Natural killer cell (primary cell): ENCODE measurements around the gene RASSF7. TPM values are rescaled to one million over a fixed set of nuclear protein-coding genes. Genes with fewer than 3 reads are reported as not detected.

Experiments
- ATAC-seq, 3 donors: fragments of 150-1000 bp in 2 of 3; fragments of 200-7000 bp in 1 of 3; cut with Tn5 transposase; 1 replicate in 1 of 3; 2 replicates in 2 of 3; pipeline ENCODE4 v1.10.0; 2021; ENCODE audit warnings: mild to moderate bottlenecking in 2 of 3, moderate library complexity in 2 of 3
- DNase-seq, 2 donors: peaks; one replicate each; pipeline versions ENCODE4 v3.0.0 to v3.0.0-alpha.2; 2013 to 2021; ENCODE audit warnings: mixed read lengths in 1 of 2
- H3K27ac ChIP-seq: one replicate; pipeline ENCODE4 v1.5.1; 2013; ENCODE audit warnings: mild to moderate bottlenecking, low read length
- H3K27me3 ChIP-seq: one replicate; pipeline ENCODE4 v1.6.1; 2013; ENCODE audit warnings: low read length; ENCODE audit not compliant: control insufficient read depth, insufficient read depth
- H3K36me3 ChIP-seq: one replicate; pipeline ENCODE4 v1.6.1; 2013; ENCODE audit warnings: low read length; ENCODE audit not compliant: control insufficient read depth, insufficient read depth
- H3K4me1 ChIP-seq: one replicate; pipeline ENCODE4 v1.6.1; 2013; ENCODE audit warnings: low read length; ENCODE audit not compliant: control insufficient read depth, insufficient read depth
- H3K4me3 ChIP-seq: one replicate; pipeline ENCODE4 v1.5.1; 2013; ENCODE audit warnings: low read length
- H3K9me3 ChIP-seq: one replicate; pipeline ENCODE4 v1.6.1; 2013; ENCODE audit warnings: low read length; ENCODE audit not compliant: control insufficient read depth, insufficient read depth
- H3K27ac Mint-ChIP-seq, 2 donors: one replicate each; pipeline ENCODE4 v1.8.0; 2022; ENCODE audit warnings: mild to moderate bottlenecking in 2 of 2, mixed read lengths in 2 of 2, moderate library complexity in 1 of 2
- H3K27me3 Mint-ChIP-seq, 2 donors: one replicate each; pipeline ENCODE4 v1.8.0; 2022; ENCODE audit warnings: low read depth in 2 of 2, mixed read lengths in 2 of 2
- H3K36me3 Mint-ChIP-seq: one replicate; pipeline ENCODE4 v1.8.0; 2022; ENCODE audit warnings: mixed read lengths
- H3K4me1 Mint-ChIP-seq, 2 donors: one replicate each; pipeline ENCODE4 v1.8.0; 2022; ENCODE audit warnings: mixed read lengths in 2 of 2
- H3K4me3 Mint-ChIP-seq: one replicate; pipeline ENCODE4 v1.8.0; 2022; ENCODE audit warnings: mild to moderate bottlenecking, moderate library complexity, mixed read lengths
- H3K9me3 Mint-ChIP-seq, 2 donors: one replicate each; pipeline ENCODE4 v1.8.0; 2022; ENCODE audit warnings: mixed read lengths in 2 of 2
- WGBS: methylation state at CpG from one replicate; pipeline ENCODE4 v1.1.7; 2013; ENCODE audit warnings: missing lambda C conversion rate; ENCODE audit not compliant: insufficient coverage; 5-methylcytosine and 5-hydroxymethylcytosine counted together
- intact Hi-C: fragments of 100-400 bp; cut with micrococcal nuclease; formaldehyde crosslinking; loops from one replicate; pipeline ENCODE4 v1.14.2; 2022
- total RNA-seq, 4 donors: library from RNA; stranded (reverse); fragments of 120-200 nt in 1 of 4; gene quantifications; one replicate each; pipeline versions ENCODE4 v1.2.3 to v1.2.4, GENCODE V29; 2013 to 2022
- TF ChIP-seq, protein P1 (sequence below): fragments of 200-600 bp; IDR thresholded peaks from one replicate; pipeline ENCODE4 v1.8.0; 2022; ENCODE audit warnings: antibody characterized with exemption

RASSF7 gene
- total RNA-seq, 3 donors from 2014 or later (not counting 1 experiment from before 2014, with no cell fraction given): 19.0 to 21.7 (median 20.0) TPM

GRCh38 chr11:551131-551530 is 9.6 kb upstream of the RASSF7 start:
- Histone ChIP-seq H3K9me3 (no peaks in the 10 kb centered on the region), H3K27me3 (no peaks in the 10 kb centered on the region), H3K4me1 (peaks cover 21% of the 10 kb centered on the region), H3K4me3 (no peak overlapping the region), H3K27ac (no peak overlapping the region), H3K36me3 (no peaks in the 10 kb centered on the region)
- TF ChIP-seq, protein P1, sequence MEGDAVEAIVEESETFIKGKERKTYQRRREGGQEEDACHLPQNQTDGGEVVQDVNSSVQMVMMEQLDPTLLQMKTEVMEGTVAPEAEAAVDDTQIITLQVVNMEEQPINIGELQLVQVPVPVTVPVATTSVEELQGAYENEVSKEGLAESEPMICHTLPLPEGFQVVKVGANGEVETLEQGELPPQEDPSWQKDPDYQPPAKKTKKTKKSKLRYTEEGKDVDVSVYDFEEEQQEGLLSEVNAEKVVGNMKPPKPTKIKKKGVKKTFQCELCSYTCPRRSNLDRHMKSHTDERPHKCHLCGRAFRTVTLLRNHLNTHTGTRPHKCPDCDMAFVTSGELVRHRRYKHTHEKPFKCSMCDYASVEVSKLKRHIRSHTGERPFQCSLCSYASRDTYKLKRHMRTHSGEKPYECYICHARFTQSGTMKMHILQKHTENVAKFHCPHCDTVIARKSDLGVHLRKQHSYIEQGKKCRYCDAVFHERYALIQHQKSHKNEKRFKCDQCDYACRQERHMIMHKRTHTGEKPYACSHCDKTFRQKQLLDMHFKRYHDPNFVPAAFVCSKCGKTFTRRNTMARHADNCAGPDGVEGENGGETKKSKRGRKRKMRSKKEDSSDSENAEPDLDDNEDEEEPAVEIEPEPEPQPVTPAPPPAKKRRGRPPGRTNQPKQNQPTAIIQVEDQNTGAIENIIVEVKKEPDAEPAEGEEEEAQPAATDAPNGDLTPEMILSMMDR: no peak
- intact Hi-C loops: no loop called here
- peaks cover 0 to 3% of the 10 kb centered on the region in 2 donors for H3K27me3 Mint-ChIP-seq
- H3K4me1 Mint-ChIP-seq: no peaks in the 10 kb centered on the region
- DNase-seq: no peak
- 81% methylated on average over 16 of the region's 16 CpGs for WGBS
- H3K9me3 Mint-ChIP-seq: no peaks in the 10 kb centered on the region
- no peak overlapping the region for H3K27ac Mint-ChIP-seq
- no peak overlapping the region for H3K4me3 Mint-ChIP-seq
- H3K36me3 Mint-ChIP-seq: no peaks in the 10 kb centered on the region
- no peak for ATAC-seq

DNA sequence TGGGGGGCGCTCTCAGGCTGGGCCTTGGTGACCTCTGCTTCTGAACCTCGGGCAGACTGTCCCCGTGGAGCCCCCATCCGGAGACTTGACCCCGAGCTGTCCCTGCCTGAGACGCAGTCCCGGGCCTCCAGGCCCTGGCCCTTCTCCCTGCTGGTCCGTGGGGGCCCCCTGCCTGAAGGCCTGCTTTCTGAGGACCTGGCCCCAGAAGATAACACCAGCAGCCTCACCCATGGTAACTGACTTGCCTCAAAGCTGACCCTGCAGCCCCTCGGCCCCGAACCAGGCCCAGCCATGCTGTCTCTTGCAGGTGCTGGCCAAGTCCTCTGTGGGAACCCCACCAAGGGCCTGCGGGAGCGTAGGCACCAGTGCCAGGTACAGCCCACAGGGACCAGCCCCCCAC is 9.2 kb upstream of the RASSF7 start:
- Mint-ChIP-seq H3K9me3 (no peaks in the 10 kb centered on the region), H3K36me3 (no peaks in the 10 kb centered on the region), H3K27me3 (peaks cover 0 to 5% of the 10 kb centered on the region in 2 donors), H3K27ac (no peak overlapping the region), H3K4me1 (no peaks in the 10 kb centered on the region), H3K4me3 (no peak overlapping the region)
- Histone ChIP-seq H3K4me1 (peaks cover 23% of the 10 kb centered on the region), H3K4me3 (no peak overlapping the region), H3K27me3 (no peaks in the 10 kb centered on the region), H3K9me3 (no peaks in the 10 kb centered on the region), H3K36me3 (no peaks in the 10 kb centered on the region), H3K27ac (no peak overlapping the region)
- DNase-seq: no peak
- intact Hi-C loops: no loop called here
- 92% methylated on average over 12 of the region's 12 CpGs for WGBS
- TF ChIP-seq, protein P1: no peak
- ATAC-seq: no peak

DNA sequence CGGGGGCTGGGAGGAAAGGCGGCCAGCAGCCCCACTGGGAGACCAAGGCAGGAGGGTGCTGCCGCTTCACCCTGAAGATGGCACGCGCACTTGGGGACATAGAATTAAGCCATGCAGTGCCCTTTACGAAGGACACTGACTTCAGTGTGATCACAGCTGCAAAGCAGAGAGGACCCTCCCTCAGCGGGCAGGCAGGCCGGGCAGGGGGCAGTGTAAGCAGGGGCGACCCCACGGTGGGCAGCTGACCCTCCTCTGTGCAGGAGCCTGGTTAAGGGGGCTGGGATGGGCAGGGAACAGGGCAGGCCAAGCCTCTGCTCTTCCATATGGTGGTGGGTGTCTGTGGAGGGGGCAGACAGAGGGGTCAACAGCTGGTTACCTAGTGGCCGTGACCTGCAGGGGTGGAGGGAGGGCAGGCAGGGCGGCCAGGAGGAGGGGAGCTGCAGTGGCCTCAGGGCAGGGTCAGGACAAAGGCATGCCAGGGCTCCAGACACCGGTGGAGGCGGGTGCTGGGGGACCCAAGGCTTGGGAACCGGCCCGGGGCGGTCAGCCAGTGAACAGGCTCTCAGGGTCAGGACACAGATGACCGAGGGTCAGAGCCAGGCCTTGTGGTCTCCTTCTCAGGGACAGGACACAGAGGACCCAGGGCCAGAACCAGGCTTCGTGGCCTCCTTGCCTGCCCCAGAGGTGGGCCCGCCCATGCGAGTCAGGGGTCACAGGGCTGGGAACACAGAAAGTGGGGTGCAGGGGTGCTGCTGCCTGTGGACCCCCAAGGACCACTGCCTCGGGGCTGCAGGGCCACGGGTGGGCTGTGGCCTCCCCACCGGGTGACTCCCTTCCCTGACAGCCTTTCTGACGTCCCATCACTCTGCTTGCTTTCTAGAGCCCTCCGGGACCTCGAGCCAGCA is 7.4 kb upstream of the RASSF7 start:
- Mint-ChIP-seq H3K27me3 (peaks cover 0 to 5% of the 10 kb centered on the region in 2 donors), H3K4me3 (peak overlapping the region; percentile 37), H3K27ac (no peak overlapping the region), H3K4me1 (no peaks in the 10 kb centered on the region), H3K36me3 (no peaks in the 10 kb centered on the region), H3K9me3 (no peaks in the 10 kb centered on the region)
- H3K27me3 ChIP-seq: no peaks in the 10 kb centered on the region
- intact Hi-C loops: no loop called here
- TF ChIP-seq, protein P1: no peak
- no peak overlapping the region for H3K27ac ChIP-seq
- 93% methylated on average over 27 of the region's 27 CpGs for WGBS
- H3K9me3 ChIP-seq: no peaks in the 10 kb centered on the region
- ATAC-seq (no peak), DNase-seq (no peak)
- H3K36me3 ChIP-seq: no peaks in the 10 kb centered on the region
- no peak overlapping the region for H3K4me3 ChIP-seq
- H3K4me1 ChIP-seq: peaks cover 23% of the 10 kb centered on the region

GRCh38 chr11:553988-554340 is 6.8 kb upstream of the RASSF7 start:
- no peaks in the 10 kb centered on the region for H3K9me3 Mint-ChIP-seq
- DNase-seq: no peak

More at GRCh38 chr11:553988-554340, 6.8 kb upstream of the RASSF7 start:
- Mint-ChIP-seq H3K36me3 (no peaks in the 10 kb centered on the region), H3K4me1 (no peaks in the 10 kb centered on the region), H3K27me3 (peaks cover 0 to 5% of the 10 kb centered on the region in 2 donors), H3K27ac (no peak overlapping the region), H3K4me3 (no peak overlapping the region)
- Histone ChIP-seq H3K9me3 (no peaks in the 10 kb centered on the region), H3K36me3 (no peaks in the 10 kb centered on the region), H3K4me1 (peaks cover 23% of the 10 kb centered on the region), H3K27ac (no peak overlapping the region), H3K27me3 (no peaks in the 10 kb centered on the region), H3K4me3 (no peak overlapping the region)
- TF ChIP-seq, protein P1: no peak
- WGBS: 61% methylated on average over 11 of the region's 11 CpGs
- ATAC-seq: no peak
- intact Hi-C loops: no loop called here
